ENCODE data around the gene SLC15A4. TPM values are rescaled to one million over a fixed set of nuclear protein-coding genes. Genes with fewer than 3 reads are reported as not detected.

Gene SLC15A4
- total RNA-seq, 1 donor from 2014 or later = 11.9 TPM

DNA sequence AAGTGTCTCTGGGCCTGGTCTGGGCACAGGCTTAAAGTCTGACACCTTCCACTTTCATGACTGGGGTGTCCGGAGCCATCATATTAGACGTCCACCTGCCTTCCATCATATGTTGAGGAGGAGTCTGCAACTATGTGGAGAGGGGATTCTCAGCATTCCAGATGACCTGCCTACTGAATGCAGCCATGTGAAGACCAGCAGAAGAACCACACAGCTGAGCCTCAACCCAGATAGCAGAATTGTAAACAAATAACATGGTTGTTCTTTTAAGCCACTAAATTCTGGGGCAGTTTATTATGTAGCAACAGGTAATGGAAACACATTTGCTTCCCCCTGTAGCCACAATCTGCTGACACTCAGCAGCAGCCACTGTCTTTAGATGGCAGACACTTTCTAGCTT, 4.0 kb upstream of the SLC15A4 start:
- Histone ChIP-seq H3K36me3 (ENCODE audit: insufficient read depth, low read length) (no peaks in the 10 kb centered on the region), H3K27ac (ENCODE audit: low read depth, low read length) (no peak overlapping the region), H3K4me3 (ENCODE audit: insufficient read depth, low read depth, low read length) (no peak overlapping the region), H3K9me3 (ENCODE audit: insufficient read depth, low read depth, low read length) (no peaks in the 10 kb centered on the region), H3K27me3 (ENCODE audit: insufficient read depth, low read length) (no peaks in the 10 kb centered on the region), H3K4me2 (ENCODE audit: low read length) (no peak overlapping the region), H3K79me2 (ENCODE audit: insufficient read depth, low read length) (peaks cover 9% of the 10 kb centered on the region), H3K4me1 (ENCODE audit: insufficient read depth, low read length) (peaks cover 6% of the 10 kb centered on the region), H4K20me1 (ENCODE audit: insufficient read depth, low read length) (no peaks in the 10 kb centered on the region), H3K9ac (ENCODE audit: low read length) (no peak overlapping the region), H2AFZ (ENCODE audit: low read depth, low read length) (no peak overlapping the region)
- Mint-ChIP-seq H3K27me3 (ENCODE audit: low read depth, unreplicated experiment) (no peaks in the 10 kb centered on the region), H3K36me3 (ENCODE audit: low read depth, unreplicated experiment) (no peaks in the 10 kb centered on the region), H3K4me3 (ENCODE audit: unreplicated experiment) (no peak overlapping the region), H3K9me3 (ENCODE audit: unreplicated experiment) (peaks cover 6% of the 10 kb centered on the region), H3K27ac (ENCODE audit: unreplicated experiment) (no peak overlapping the region), H3K4me1 (ENCODE audit: low read depth, unreplicated experiment) (no peaks in the 10 kb centered on the region)
- DNase-seq (ENCODE audit: low read depth) = no peak
- no peak for FAIRE-seq
- TF ChIP-seq, protein P1, sequence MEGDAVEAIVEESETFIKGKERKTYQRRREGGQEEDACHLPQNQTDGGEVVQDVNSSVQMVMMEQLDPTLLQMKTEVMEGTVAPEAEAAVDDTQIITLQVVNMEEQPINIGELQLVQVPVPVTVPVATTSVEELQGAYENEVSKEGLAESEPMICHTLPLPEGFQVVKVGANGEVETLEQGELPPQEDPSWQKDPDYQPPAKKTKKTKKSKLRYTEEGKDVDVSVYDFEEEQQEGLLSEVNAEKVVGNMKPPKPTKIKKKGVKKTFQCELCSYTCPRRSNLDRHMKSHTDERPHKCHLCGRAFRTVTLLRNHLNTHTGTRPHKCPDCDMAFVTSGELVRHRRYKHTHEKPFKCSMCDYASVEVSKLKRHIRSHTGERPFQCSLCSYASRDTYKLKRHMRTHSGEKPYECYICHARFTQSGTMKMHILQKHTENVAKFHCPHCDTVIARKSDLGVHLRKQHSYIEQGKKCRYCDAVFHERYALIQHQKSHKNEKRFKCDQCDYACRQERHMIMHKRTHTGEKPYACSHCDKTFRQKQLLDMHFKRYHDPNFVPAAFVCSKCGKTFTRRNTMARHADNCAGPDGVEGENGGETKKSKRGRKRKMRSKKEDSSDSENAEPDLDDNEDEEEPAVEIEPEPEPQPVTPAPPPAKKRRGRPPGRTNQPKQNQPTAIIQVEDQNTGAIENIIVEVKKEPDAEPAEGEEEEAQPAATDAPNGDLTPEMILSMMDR (IDR thresholded peaks at IDR 0.05; ENCODE audit: insufficient read depth, low read depth, low read length) = no peak
- no peak for TF ChIP-seq EZH2 (IDR thresholded peaks at IDR 0.05; ENCODE audit: insufficient read depth, low read length)

DNA sequence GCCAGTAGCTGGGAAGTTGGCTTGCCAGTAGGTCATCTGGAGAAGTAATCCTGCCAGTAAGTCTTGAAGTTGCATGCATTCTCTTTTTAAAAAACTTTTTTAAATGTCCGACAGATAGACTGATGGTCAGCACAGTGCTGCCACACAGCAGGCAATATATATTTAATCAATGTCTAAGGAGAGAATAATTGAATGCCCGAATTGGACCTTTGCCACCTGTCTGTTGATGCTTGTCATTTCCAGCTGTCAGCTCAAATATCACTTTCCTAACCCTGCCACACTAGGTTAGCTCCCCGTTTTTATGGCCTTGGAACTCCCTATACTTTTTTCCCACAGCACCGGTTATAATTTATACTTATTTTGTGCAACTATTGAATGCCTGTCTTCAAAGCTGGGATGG, 2.1 kb upstream of the SLC15A4 start:
- DNase-seq (ENCODE audit: low read depth) (no peak), FAIRE-seq (no peak)
- Histone ChIP-seq H3K27me3 (ENCODE audit: insufficient read depth, low read length) (no peaks in the 10 kb centered on the region), H3K4me2 (ENCODE audit: low read length) (no peak overlapping the region), H3K36me3 (ENCODE audit: insufficient read depth, low read length) (no peaks in the 10 kb centered on the region), H3K9ac (ENCODE audit: low read length) (no peak overlapping the region), H3K9me3 (ENCODE audit: insufficient read depth, low read depth, low read length) (no peaks in the 10 kb centered on the region), H3K79me2 (ENCODE audit: insufficient read depth, low read length) (peaks cover 28% of the 10 kb centered on the region), H3K4me1 (ENCODE audit: insufficient read depth, low read length) (peaks cover 6% of the 10 kb centered on the region), H3K4me3 (ENCODE audit: insufficient read depth, low read depth, low read length) (no peak overlapping the region), H3K27ac (ENCODE audit: low read depth, low read length) (no peak overlapping the region), H4K20me1 (ENCODE audit: insufficient read depth, low read length) (peaks cover 7% of the 10 kb centered on the region), H2AFZ (ENCODE audit: low read depth, low read length) (no peak overlapping the region)
- Mint-ChIP-seq H3K4me1 (ENCODE audit: low read depth, unreplicated experiment) (no peaks in the 10 kb centered on the region), H3K27ac (ENCODE audit: unreplicated experiment) (no peak overlapping the region), H3K36me3 (ENCODE audit: low read depth, unreplicated experiment) (peaks cover 3% of the 10 kb centered on the region), H3K27me3 (ENCODE audit: low read depth, unreplicated experiment) (no peaks in the 10 kb centered on the region), H3K9me3 (ENCODE audit: unreplicated experiment) (peaks cover 6% of the 10 kb centered on the region), H3K4me3 (ENCODE audit: unreplicated experiment) (no peak overlapping the region)
- TF ChIP-seq EZH2 (IDR thresholded peaks at IDR 0.05; ENCODE audit: insufficient read depth, low read length) = no peak
- TF ChIP-seq, protein P1 (IDR thresholded peaks at IDR 0.05; ENCODE audit: insufficient read depth, low read depth, low read length) = no peak

DNA sequence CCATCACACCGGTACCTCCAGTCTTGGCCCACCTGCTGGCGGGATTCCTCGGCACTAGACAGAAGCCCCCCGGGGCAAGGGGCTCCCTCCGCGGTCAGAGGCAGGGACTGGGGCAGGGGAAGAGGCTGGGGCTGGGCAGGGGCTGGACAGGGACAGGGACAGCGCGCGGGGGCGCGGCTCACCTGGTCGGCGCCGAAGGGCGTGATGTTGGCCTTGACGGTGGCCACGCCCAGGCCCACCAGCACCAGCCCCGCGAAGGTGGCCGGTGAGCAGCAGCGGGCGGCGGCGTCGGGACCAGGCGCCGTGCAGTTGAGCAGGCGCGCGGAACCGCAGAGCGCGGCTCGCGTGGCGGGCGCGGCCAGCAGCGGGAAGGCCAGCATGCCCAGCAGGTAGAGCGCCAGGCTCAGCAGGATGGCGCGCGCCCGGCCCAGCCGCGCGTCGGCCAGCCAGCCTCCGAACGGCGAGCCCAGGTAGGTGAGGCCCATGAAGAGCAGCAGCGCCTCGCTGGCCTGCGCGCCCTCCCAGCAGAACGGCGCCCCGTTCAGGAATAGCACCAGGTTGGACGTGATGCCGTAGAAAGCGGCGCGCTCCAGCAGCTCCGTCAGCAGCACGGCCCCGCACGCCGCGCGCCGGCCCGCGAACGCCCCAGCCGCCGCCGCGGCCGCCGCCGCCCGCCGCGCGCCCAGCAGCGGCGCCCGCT, 392 bp downstream of the SLC15A4 start:
- Histone ChIP-seq H3K27me3 (ENCODE audit: insufficient read depth, low read length) (no peaks in the 10 kb centered on the region), H3K79me2 (ENCODE audit: insufficient read depth, low read length) (peaks cover 53% of the 10 kb centered on the region), H3K9ac (ENCODE audit: low read length) (peak overlapping the region; percentile 91), H3K27ac (ENCODE audit: low read depth, low read length) (peak overlapping the region; percentile 91), H2AFZ (ENCODE audit: low read depth, low read length) (peak overlapping the region; percentile 83), H3K4me2 (ENCODE audit: low read length) (peak overlapping the region; percentile 86), H4K20me1 (ENCODE audit: insufficient read depth, low read length) (peaks cover 25% of the 10 kb centered on the region), H3K4me1 (ENCODE audit: insufficient read depth, low read length) (peaks cover 14% of the 10 kb centered on the region), H3K36me3 (ENCODE audit: insufficient read depth, low read length) (peaks cover 4% of the 10 kb centered on the region), H3K4me3 (ENCODE audit: insufficient read depth, low read depth, low read length) (peak overlapping the region; percentile 84), H3K9me3 (ENCODE audit: insufficient read depth, low read depth, low read length) (no peaks in the 10 kb centered on the region)
- Mint-ChIP-seq H3K9me3 (ENCODE audit: unreplicated experiment) (peaks cover 9% of the 10 kb centered on the region), H3K36me3 (ENCODE audit: low read depth, unreplicated experiment) (peaks cover 5% of the 10 kb centered on the region), H3K27me3 (ENCODE audit: low read depth, unreplicated experiment) (no peaks in the 10 kb centered on the region), H3K4me1 (ENCODE audit: low read depth, unreplicated experiment) (peaks cover 4% of the 10 kb centered on the region), H3K27ac (ENCODE audit: unreplicated experiment) (no peak overlapping the region), H3K4me3 (ENCODE audit: unreplicated experiment) (peak overlapping the region; percentile 85)
- TF ChIP-seq, protein P1 (IDR thresholded peaks at IDR 0.05; ENCODE audit: insufficient read depth, low read depth, low read length) = no peak
- TF ChIP-seq EZH2 (IDR thresholded peaks at IDR 0.05; ENCODE audit: insufficient read depth, low read length) = no peak
- FAIRE-seq = no peak
- peak; percentile 30 for DNase-seq (ENCODE audit: low read depth)

All from astrocyte (in vitro differentiated cells and primary cell).